ENCODE results near the gene SMIM14. TPM values are rescaled to one million over a fixed set of nuclear protein-coding genes. Genes with fewer than 3 reads are reported as not detected.
"Not testable (repeated sequence)": the region's sequence is repeated elsewhere in the genome, so short reads cannot be mapped to it uniquely, and the experiment has no call there.

The SMIM14 gene
- total RNA-seq, 4 donors from 2014 or later = 25.6 to 49.2 (median 36.4) TPM

GRCh38 chr4:39521253-39521919 lies 117.3 kb downstream of the SMIM14 start:
- intact Hi-C loops (cut with DNase I; ENCODE audit: low total_unique reads) = loop anchor here (10.0 kb wide), 1 partner anchor 113 kb away; the partner anchor contains the start of gene SMIM14
- no peak for DNase-seq (ENCODE audit: low spot score in 2 of 2)
- no peak overlapping the region for H3K4me3 ChIP-seq (ENCODE audit: low read depth, poor library complexity, severe bottlenecking)
- TF ChIP-seq POLR2A (IDR thresholded peaks at IDR 0.05) = no peak
- no peak for TF ChIP-seq CTCF (IDR thresholded peaks at IDR 0.05)
- WGBS, 2 donors = 49 to 57% methylated on average over 5 of the region's 5 CpGs

- TF ChIP-seq CTCF (IDR thresholded peaks at IDR 0.05) (no peak), POLR2A (IDR thresholded peaks at IDR 0.05) (no peak)
- no peak for DNase-seq (ENCODE audit: low spot score in 2 of 2)
- WGBS, 2 donors = 95 to 96% methylated on average over 6 of the region's 6 CpGs
Observed at GRCh38 chr4:39518484-39518883, 120.2 kb downstream of the SMIM14 start.

GRCh38 chr4:39516407-39516966 lies 122.2 kb downstream of the SMIM14 start:
- WGBS, 2 donors = 94 to 96% methylated on average over 2 of the region's 2 CpGs
- no peak overlapping the region for H3K4me3 ChIP-seq (ENCODE audit: low read depth, poor library complexity, severe bottlenecking)
- DNase-seq (ENCODE audit: low spot score in 2 of 2) = no peak
- no peak for TF ChIP-seq POLR2A (IDR thresholded peaks at IDR 0.05)
- no peak for TF ChIP-seq CTCF (IDR thresholded peaks at IDR 0.05)
- intact Hi-C loops (cut with DNase I; ENCODE audit: low total_unique reads) = no loop called here

More at GRCh38 chr4:39518484-39518883, 120.2 kb downstream of the SMIM14 start:
- intact Hi-C loops (cut with DNase I; ENCODE audit: low total_unique reads) = no loop called here
- H3K4me3 ChIP-seq (ENCODE audit: low read depth, poor library complexity, severe bottlenecking) = no peak overlapping the region

GRCh38 chr4:39515669-39516401 lies 122.8 kb downstream of the SMIM14 start:
- H3K4me3 ChIP-seq (ENCODE audit: low read depth, poor library complexity, severe bottlenecking); intact Hi-C loops (cut with DNase I; ENCODE audit: low total_unique reads); DNase-seq (ENCODE audit: low spot score in 2 of 2): not testable (repeated sequence)
- WGBS, 2 donors = 97% methylated on average over 14 of the region's 14 CpGs

- intact Hi-C loops (cut with DNase I; ENCODE audit: low total_unique reads) = no loop called here
Observed at GRCh38 chr4:39514888-39515401, 123.7 kb downstream of the SMIM14 start.

GRCh38 chr4:39514266-39514665 lies 124.4 kb downstream of the SMIM14 start:
- whole genome bisulfite sequencing, 2 donors = 94% methylated on average over 1 of the region's 1 CpG
- intact Hi-C loops (cut with DNase I; ENCODE audit: low total_unique reads); DNase-seq (ENCODE audit: low spot score in 2 of 2); H3K4me3 ChIP-seq (ENCODE audit: low read depth, poor library complexity, severe bottlenecking): not testable (repeated sequence)

More at GRCh38 chr4:39514888-39515401, 123.7 kb downstream of the SMIM14 start:
- DNase-seq (ENCODE audit: low spot score in 2 of 2) = no peak
- 82 to 85% methylated on average over 4 of the region's 4 CpGs for WGBS, 2 donors
- no peak overlapping the region for H3K4me3 ChIP-seq (ENCODE audit: low read depth, poor library complexity, severe bottlenecking)
- no peak for TF ChIP-seq CTCF (IDR thresholded peaks at IDR 0.05)
- no peak for TF ChIP-seq POLR2A (IDR thresholded peaks at IDR 0.05)

All from lower leg skin (tissue), 4 donors.